A549 (cell line): ENCODE results near the gene SPATS2. TPM values are rescaled to one million over a fixed set of nuclear protein-coding genes. Genes with fewer than 3 reads are reported as not detected.

Experiments used
- ATAC-seq, 2 experiments: fragments of 200-7000 bp in 1 of 2; fragments of >200 bp in 1 of 2; cut with Nextera tagmentation in 1 of 2; cut with Tn5 transposase in 1 of 2; 3 replicates each; pipeline versions ENCODE4 v1.8.0 to v1.9.1; 2018 to 2020; ENCODE audit warnings: mild to moderate bottlenecking in 1 of 2, moderate library complexity in 1 of 2
- CTCF ChIA-PET: fragments of 300-600 bp; sonication (Branson Sonifier 250); formaldehyde crosslinking; extraction: SDS; loops from one replicate; lab custom pipeline; 2021; ENCODE audit warnings: antibody characterized with exemption, inconsistent platforms; lab: Yijun Ruan, JAX
- POLR2A ChIA-PET: fragments of 350-600 bp; formaldehyde crosslinking; extraction: SDS; loops from one replicate; lab custom pipeline; 2021; ENCODE audit warnings: antibody characterized with exemption, inconsistent platforms; lab: Yijun Ruan, JAX
- DNase-seq, 2 experiments: peaks; one replicate each; pipeline versions ENCODE4 v3.0.0 to v3.0.0-alpha.2; 2011 to 2016; ENCODE audit warnings: low read depth in 1 of 2, low spot score in 1 of 2
- FAIRE-seq: peaks from 2 replicates; lab custom pipeline; 2011; peaks lifted over from hg19 to GRCh38; lab: Jason Lieb, UNC
- H3K27ac ChIP-seq, 2 experiments: fragments of >200 bp; sonication (Bioruptor Twin); formaldehyde crosslinking; 3 replicates each; pipeline ENCODE4 v1.5.1; 2016 to 2017
- H3K4me1 ChIP-seq: fragments of >200 bp; sonication (Bioruptor Twin); formaldehyde crosslinking; 3 replicates; pipeline ENCODE4 v1.6.1; 2016
- H3K4me2 ChIP-seq: fragments of >200 bp; sonication (Bioruptor Twin); formaldehyde crosslinking; 3 replicates; pipeline ENCODE4 v1.6.1; 2016
- H3K4me3 ChIP-seq: fragments of >200 bp; sonication (Bioruptor Twin); formaldehyde crosslinking; 3 replicates; pipeline ENCODE4 v1.5.1; 2016
- H3K9me3 ChIP-seq: fragments of >200 bp; sonication (Bioruptor Twin); formaldehyde crosslinking; 3 replicates; pipeline ENCODE4 v1.6.1; 2016
- ATOH8 ChIP-seq: fragments of 250-450 bp; sonication (Bioruptor Pico); IDR thresholded peaks from 2 replicates; pipeline ENCODE4 v1.5.0; 2020; ENCODE audit warnings: low read depth, mild to moderate bottlenecking, moderate library complexity
- E2F6 ChIP-seq: IDR thresholded peaks from 2 replicates; pipeline ENCODE4 v1.6.1; 2012; ENCODE audit warnings: low read depth, borderline replicate concordance
- ELK1 ChIP-seq: fragments of 150-350 bp; IDR thresholded peaks from 2 replicates; pipeline ENCODE4 v1.6.1; 2014; ENCODE audit warnings: low read depth, mild to moderate bottlenecking, low read length
- FOXS1 ChIP-seq: fragments of 250-450 bp; sonication (Bioruptor Pico); IDR thresholded peaks from 2 replicates; pipeline ENCODE4 v1.5.0; 2020; ENCODE audit warnings: mild to moderate bottlenecking, moderate library complexity
- GATA3 ChIP-seq: IDR thresholded peaks from 2 replicates; pipeline ENCODE4 v1.6.1; 2012; ENCODE audit warnings: borderline replicate concordance
- HDAC2 ChIP-seq: fragments of 200-600 bp; sonication (generic); IDR thresholded peaks from 2 replicates; pipeline ENCODE4 v1.6.1; 2016
- HES2 ChIP-seq: fragments of >200 bp; sonication (Bioruptor Twin); formaldehyde crosslinking; IDR thresholded peaks from 2 replicates; pipeline ENCODE4 v1.6.1; 2016
- HEYL ChIP-seq: fragments of 250-450 bp; sonication (Bioruptor Pico); IDR thresholded peaks from 2 replicates; pipeline ENCODE4 v1.8.0; 2021; ENCODE audit warnings: mild to moderate bottlenecking, moderate library complexity
- HOXA7 ChIP-seq: fragments of 250-450 bp; sonication (Bioruptor Pico); IDR thresholded peaks from 2 replicates; pipeline ENCODE4 v1.5.0; 2020; ENCODE audit warnings: mild to moderate bottlenecking, moderate library complexity
- JUNB ChIP-seq: fragments of >200 bp; sonication (Bioruptor Twin); formaldehyde crosslinking; IDR thresholded peaks from 2 replicates; pipeline ENCODE4 v1.6.1; 2016
- NPAS2 ChIP-seq: fragments of 250-450 bp; sonication (Bioruptor Pico); IDR thresholded peaks from 2 replicates; pipeline ENCODE4 v1.8.0; 2022; ENCODE audit warnings: mild to moderate bottlenecking, moderate library complexity, borderline replicate concordance
- NR3C1 ChIP-seq: fragments of >200 bp; sonication (Bioruptor Twin); formaldehyde crosslinking; IDR thresholded peaks from 3 replicates; pipeline ENCODE4 v1.6.1; 2017
- PBX3 ChIP-seq: IDR thresholded peaks from 2 replicates; pipeline ENCODE4 v1.6.1; 2012
- PHF8 ChIP-seq: fragments of 200-600 bp; sonication (generic); IDR thresholded peaks from 2 replicates; pipeline ENCODE4 v1.6.1; 2016; ENCODE audit warnings: low read depth, mild to moderate bottlenecking, antibody characterized with exemption, moderate library complexity, borderline replicate concordance
- RAD21 ChIP-seq, 2 experiments: fragments of >200 bp in 1 of 2; sonication (Bioruptor Twin) in 1 of 2; formaldehyde crosslinking in 1 of 2; IDR thresholded peaks in 1 of 2; conservative IDR thresholded peaks in 1 of 2; 2 replicates in 1 of 2; 3 replicates in 1 of 2; pipeline ENCODE4 v1.6.1; 2012 to 2018; ENCODE audit warnings: inconsistent platforms in 1 of 2
- REST ChIP-seq: fragments of 200-600 bp; sonication (generic); IDR thresholded peaks from 2 replicates; pipeline ENCODE4 v1.6.1; 2016; ENCODE audit warnings: antibody characterized with exemption, mild to moderate bottlenecking, moderate library complexity
- RNF2 ChIP-seq: fragments of 200-600 bp; sonication (generic); IDR thresholded peaks from 2 replicates; pipeline ENCODE4 v1.6.1; 2016; ENCODE audit warnings: low read depth, mild to moderate bottlenecking, antibody characterized with exemption, moderate library complexity, borderline replicate concordance
- SMC3 ChIP-seq: fragments of >200 bp; sonication (Bioruptor Twin); formaldehyde crosslinking; IDR thresholded peaks from 3 replicates; pipeline ENCODE4 v1.6.1; 2018; ENCODE audit warnings: inconsistent platforms
- ZNF302 ChIP-seq: fragments of 250-450 bp; sonication (Bioruptor Pico); IDR thresholded peaks from 2 replicates; pipeline ENCODE4 v1.9.0; 2021; ENCODE audit warnings: inconsistent platforms, mild to moderate bottlenecking, moderate library complexity
- ZSCAN20 ChIP-seq: fragments of 250-450 bp; sonication (Bioruptor Pico); IDR thresholded peaks from 2 replicates; pipeline ENCODE4 v1.8.0; 2022; ENCODE audit warnings: mild to moderate bottlenecking, moderate library complexity
- WGBS: methylation state at CpG from one replicate; pipeline ENCODE4 v1.1.6; 2017; ENCODE audit errors: missing lambda C conversion rate; 5-methylcytosine and 5-hydroxymethylcytosine counted together
- polyA plus RNA-seq, 4 experiments: library from polyadenylated mRNA; depleted of rRNA in 3 of 4; stranded (reverse); fragments of >200 nt; fragmentation: RNase III in 1 of 4; extraction: RNeasy Plus Mini Kit Qiagen cat#74134 plus additional on column Dnase treatment in 1 of 4; gene quantifications; 2 replicates in 3 of 4; 3 replicates in 1 of 4; pipeline ENCODE4 v1.2.3, GENCODE V29; 2011 to 2017

Gene SPATS2
- polyA plus RNA-seq, 2 of the 4 experiments (the other 2 are of a cell fraction) = 37.7 to 154 TPM

GRCh38 chr12:49564686-49565405, 197.6 kb downstream of the SPATS2 start (continued):
- TF ChIP-seq REST (no peak), NR3C1 (no peak), HDAC2 (no peak), PHF8 (no peak)

- 94% methylated on average over 12 of the region's 12 CpGs for WGBS
- ChIA-PET CTCF (interaction anchor here (0.6 to 7.0 kb wide), 10 partner anchors 12 to 234 kb away, joined by 3 to 49 read pairs (median 4); no protein-coding TSS in a partner anchor), POLR2A (no interaction called here)
- no peak for TF ChIP-seq SMC3
- TF ChIP-seq ZNF302 (CRISPR knock-in tag) = no peak
- TF ChIP-seq ELK1 = no peak
- TF ChIP-seq JUNB = no peak
- TF ChIP-seq ATOH8 (CRISPR knock-in tag) = no peak
- TF ChIP-seq RAD21 (conservative IDR thresholded peaks at IDR 0.05 in 1 of 2, IDR thresholded peaks at IDR 0.05 in 1 of 2) = no peak
- TF ChIP-seq E2F6 = no peak
- no peak for TF ChIP-seq GATA3
- TF ChIP-seq NPAS2 (CRISPR knock-in tag) = no peak
- H3K4me2 ChIP-seq = no peak overlapping the region
- no peak for DNase-seq
- H3K4me3 ChIP-seq = no peak overlapping the region
- H3K27ac ChIP-seq = no peak overlapping the region
- ATAC-seq = no peak
- no peaks in the 10 kb centered on the region for H3K9me3 ChIP-seq
- peaks cover 13% of the 10 kb centered on the region for H3K4me1 ChIP-seq
- no peak for FAIRE-seq
Measured at GRCh38 chr12:49565406-49566265, 198.4 kb downstream of the SPATS2 start.

- H3K4me3 ChIP-seq = no peak overlapping the region
- no peak for DNase-seq
- H3K4me1 ChIP-seq = peaks cover 13% of the 10 kb centered on the region
- CTCF ChIA-PET = interaction anchor here (0.6 to 7.0 kb wide), 10 partner anchors 8 to 316 kb away, joined by 3 to 49 read pairs (median 5); partner anchors contain the start of gene DNAJC22
- no peak for ATAC-seq
- POLR2A ChIA-PET = no interaction called here
- no peak for FAIRE-seq
- no peak overlapping the region for H3K27ac ChIP-seq
- no peaks in the 10 kb centered on the region for H3K9me3 ChIP-seq
- 94% methylated on average over 13 of the region's 13 CpGs for WGBS
- peak overlapping the region; percentile 98 for H3K4me2 ChIP-seq
- no peak for TF ChIP-seq PBX3
- TF ChIP-seq HEYL (CRISPR knock-in tag) = no peak
- TF ChIP-seq JUNB = no peak
- TF ChIP-seq RNF2 = no peak
- TF ChIP-seq ZSCAN20 = no peak
- TF ChIP-seq REST = no peak
- no peak for TF ChIP-seq HES2
- no peak for TF ChIP-seq HOXA7 (CRISPR knock-in tag)
- TF ChIP-seq FOXS1 = no peak
Measured at GRCh38 chr12:49566361-49566760, 199.1 kb downstream of the SPATS2 start.
